HEK293 (cell line): ENCODE results near the gene PRKAR2B.

ENCODE experiments used
- CTCF ChIA-PET: fragments of 350-600 bp; formaldehyde crosslinking; extraction: SDS; loops from one replicate; lab custom pipeline; 2021; ENCODE audit warnings: antibody characterized with exemption; lab: Yijun Ruan, JAX
- POLR2A ChIA-PET: fragments of 300-600 bp; formaldehyde crosslinking; extraction: SDS; loops from one replicate; lab custom pipeline; 2020; ENCODE audit warnings: antibody characterized with exemption, inconsistent platforms; lab: Yijun Ruan, JAX
- H3K27ac ChIP-seq: fragments of 200-500 bp; sonication (Bioruptor generic); 2 replicates; pipeline ENCODE4 v1.5.1; 2014; ENCODE audit warnings: low read depth, low read length, control low read depth, inconsistent platforms; ENCODE audit errors: extremely low read depth
- H3K36me3 ChIP-seq, 2 experiments: fragments of 200-500 bp in 1 of 2; sonication (Bioruptor generic) in 1 of 2; 1 replicate in 1 of 2; 2 replicates in 1 of 2; pipeline ENCODE4 v1.5.1; 2014 to 2017; ENCODE audit warnings: inconsistent platforms in 2 of 2, low read length in 2 of 2; ENCODE audit not compliant: control insufficient read depth in 2 of 2, insufficient read depth in 1 of 2
- H3K4me1 ChIP-seq: fragments of 200-500 bp; sonication (Bioruptor generic); 2 replicates; pipeline ENCODE4 v1.5.1; 2014; ENCODE audit warnings: mild to moderate bottlenecking, low read length, inconsistent platforms; ENCODE audit not compliant: control insufficient read depth, insufficient read depth
- H3K4me3 ChIP-seq: 2 replicates; pipeline ENCODE4 v1.5.1; 2011; ENCODE audit warnings: low read depth, mild to moderate bottlenecking, control low read depth, low read length, moderate library complexity
- H3K9me3 ChIP-seq: fragments of 200-500 bp; sonication (Bioruptor generic); 2 replicates; pipeline ENCODE4 v1.5.1; 2014; ENCODE audit warnings: low read depth, low read length, inconsistent platforms; ENCODE audit not compliant: control insufficient read depth, insufficient read depth
- FEZF1 ChIP-seq: fragments of 450-650 bp; formaldehyde crosslinking; IDR thresholded peaks from 2 replicates; pipeline ENCODE4 v1.5.1; 2016; ENCODE audit warnings: missing biosample characterization, missing genetic modification characterization
- GLIS2 ChIP-seq: fragments of 450-650 bp; formaldehyde crosslinking; IDR thresholded peaks from 2 replicates; pipeline ENCODE4 v1.5.1; 2016; ENCODE audit warnings: missing biosample characterization, missing genetic modification characterization
- MEIS1 ChIP-seq: sonication (generic); formaldehyde crosslinking; IDR thresholded peaks from 2 replicates; pipeline ENCODE4 v1.8.1; 2022; ENCODE audit warnings: missing genetic modification reagents, mild to moderate bottlenecking, borderline replicate concordance
- PRDM1 ChIP-seq: fragments of 450-650 bp; formaldehyde crosslinking; IDR thresholded peaks from 2 replicates; pipeline ENCODE4; 2016; ENCODE audit warnings: missing biosample characterization, missing genetic modification characterization
- ZBTB17 ChIP-seq: fragments of 450-650 bp; formaldehyde crosslinking; IDR thresholded peaks from 2 replicates; pipeline ENCODE4 v1.5.1; 2016; ENCODE audit warnings: missing biosample characterization, missing genetic modification characterization
- ZBTB21 ChIP-seq: fragments of 450-650 bp; formaldehyde crosslinking; IDR thresholded peaks from 2 replicates; pipeline ENCODE4 v1.5.1; 2017; ENCODE audit warnings: missing biosample characterization, missing genetic modification characterization
- ZNF10 ChIP-seq: fragments of 450-650 bp; formaldehyde crosslinking; IDR thresholded peaks from 2 replicates; pipeline ENCODE4 v1.5.1; 2017; ENCODE audit warnings: missing biosample characterization, missing genetic modification characterization
- ZNF112 ChIP-seq: fragments of 450-650 bp; formaldehyde crosslinking; IDR thresholded peaks from 2 replicates; pipeline ENCODE4 v1.5.0; 2017; ENCODE audit warnings: missing biosample characterization, missing genetic modification characterization
- ZNF184 ChIP-seq: fragments of 450-650 bp; IDR thresholded peaks from 2 replicates; pipeline ENCODE4 v1.5.1; 2018; ENCODE audit warnings: missing biosample characterization, mild to moderate bottlenecking, missing genetic modification characterization
- ZNF416 ChIP-seq: fragments of 450-650 bp; formaldehyde crosslinking; IDR thresholded peaks from 2 replicates; pipeline ENCODE4 v1.5.1; 2016; ENCODE audit warnings: missing biosample characterization, missing genetic modification characterization
- ZNF660 ChIP-seq: fragments of 450-650 bp; IDR thresholded peaks from 2 replicates; pipeline ENCODE4 v1.5.1; 2018; ENCODE audit warnings: missing biosample characterization, mild to moderate bottlenecking, missing genetic modification characterization
- ZNF701 ChIP-seq: fragments of 450-650 bp; formaldehyde crosslinking; IDR thresholded peaks from 2 replicates; pipeline ENCODE4 v1.5.1; 2016; ENCODE audit warnings: missing biosample characterization, missing genetic modification characterization
- TF ChIP-seq, protein P1 (sequence below): fragments of 450-650 bp; formaldehyde crosslinking; IDR thresholded peaks from 2 replicates; pipeline ENCODE4 v1.5.1; 2016; ENCODE audit warnings: missing biosample characterization, missing genetic modification characterization
- TF ChIP-seq, protein P2 (sequence below): fragments of 450-650 bp; formaldehyde crosslinking; IDR thresholded peaks from 2 replicates; pipeline ENCODE4 v1.5.1; 2016; ENCODE audit warnings: missing biosample characterization, missing genetic modification characterization
- TF ChIP-seq, protein P3 (sequence below): fragments of 450-650 bp; formaldehyde crosslinking; IDR thresholded peaks from 2 replicates; pipeline ENCODE4 v1.5.1; 2017; ENCODE audit warnings: missing biosample characterization, missing genetic modification characterization
- TF ChIP-seq, protein P4 (sequence below): fragments of 450-650 bp; formaldehyde crosslinking; IDR thresholded peaks from 2 replicates; pipeline ENCODE4 v1.5.1; 2016; ENCODE audit warnings: missing biosample characterization, missing genetic modification characterization, borderline replicate concordance
- TF ChIP-seq, protein P5 (sequence below): fragments of 450-650 bp; formaldehyde crosslinking; IDR thresholded peaks from 2 replicates; pipeline ENCODE4 v1.5.1; 2017; ENCODE audit warnings: missing biosample characterization, missing genetic modification characterization
- TF ChIP-seq, protein P6 (sequence below): fragments of 450-650 bp; formaldehyde crosslinking; IDR thresholded peaks from 2 replicates; pipeline ENCODE4 v1.5.1; 2016; ENCODE audit warnings: missing biosample characterization, missing genetic modification characterization

Gene PRKAR2B

DNA sequence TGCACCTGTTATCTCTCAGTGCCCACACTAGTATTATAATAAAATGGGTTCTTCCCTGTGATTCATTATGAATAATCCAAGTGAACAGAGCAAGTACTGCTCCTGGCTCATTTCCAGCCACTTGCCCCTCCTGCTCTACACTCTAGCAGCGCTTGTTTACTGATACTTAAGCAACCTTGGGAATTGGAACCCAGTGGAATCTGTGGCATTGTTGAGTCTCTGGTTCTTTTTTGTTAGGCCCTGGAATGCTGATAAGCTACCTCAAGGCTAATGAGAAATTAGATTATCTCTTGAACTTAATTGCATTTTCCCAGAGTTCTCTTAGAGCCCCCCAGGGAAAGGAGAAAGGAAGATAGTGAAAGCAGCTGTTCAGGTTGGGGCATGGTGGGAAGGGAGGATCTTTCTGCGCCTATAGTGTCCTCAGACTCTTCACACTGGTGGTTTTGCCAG lies 34.0 kb downstream of the PRKAR2B start (continued):
- TF ChIP-seq, protein P1, sequence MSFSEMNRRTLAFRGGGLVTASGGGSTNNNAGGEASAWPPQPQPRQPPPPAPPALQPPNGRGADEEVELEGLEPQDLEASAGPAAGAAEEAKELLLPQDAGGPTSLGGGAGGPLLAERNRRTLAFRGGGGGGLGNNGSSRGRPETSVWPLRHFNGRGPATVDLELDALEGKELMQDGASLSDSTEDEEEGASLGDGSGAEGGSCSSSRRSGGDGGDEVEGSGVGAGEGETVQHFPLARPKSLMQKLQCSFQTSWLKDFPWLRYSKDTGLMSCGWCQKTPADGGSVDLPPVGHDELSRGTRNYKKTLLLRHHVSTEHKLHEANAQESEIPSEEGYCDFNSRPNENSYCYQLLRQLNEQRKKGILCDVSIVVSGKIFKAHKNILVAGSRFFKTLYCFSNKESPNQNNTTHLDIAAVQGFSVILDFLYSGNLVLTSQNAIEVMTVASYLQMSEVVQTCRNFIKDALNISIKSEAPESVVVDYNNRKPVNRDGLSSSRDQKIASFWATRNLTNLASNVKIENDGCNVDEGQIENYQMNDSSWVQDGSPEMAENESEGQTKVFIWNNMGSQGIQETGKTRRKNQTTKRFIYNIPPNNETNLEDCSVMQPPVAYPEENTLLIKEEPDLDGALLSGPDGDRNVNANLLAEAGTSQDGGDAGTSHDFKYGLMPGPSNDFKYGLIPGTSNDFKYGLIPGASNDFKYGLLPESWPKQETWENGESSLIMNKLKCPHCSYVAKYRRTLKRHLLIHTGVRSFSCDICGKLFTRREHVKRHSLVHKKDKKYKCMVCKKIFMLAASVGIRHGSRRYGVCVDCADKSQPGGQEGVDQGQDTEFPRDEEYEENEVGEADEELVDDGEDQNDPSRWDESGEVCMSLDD = no peak
- TF ChIP-seq ZNF416 (tag by site-specific recombination) (no peak), FEZF1 (tag by site-specific recombination) (0 out of 2 replicates have a peak, but pooled peaks have one; percentile 12), PRDM1 (tag by site-specific recombination) (0 out of 2 replicates have a peak, but pooled peaks have one; percentile 5), ZNF660 (tag by site-specific recombination) (0 out of 2 replicates have a peak, but pooled peaks have one; percentile 52)
- TF ChIP-seq, protein P2, sequence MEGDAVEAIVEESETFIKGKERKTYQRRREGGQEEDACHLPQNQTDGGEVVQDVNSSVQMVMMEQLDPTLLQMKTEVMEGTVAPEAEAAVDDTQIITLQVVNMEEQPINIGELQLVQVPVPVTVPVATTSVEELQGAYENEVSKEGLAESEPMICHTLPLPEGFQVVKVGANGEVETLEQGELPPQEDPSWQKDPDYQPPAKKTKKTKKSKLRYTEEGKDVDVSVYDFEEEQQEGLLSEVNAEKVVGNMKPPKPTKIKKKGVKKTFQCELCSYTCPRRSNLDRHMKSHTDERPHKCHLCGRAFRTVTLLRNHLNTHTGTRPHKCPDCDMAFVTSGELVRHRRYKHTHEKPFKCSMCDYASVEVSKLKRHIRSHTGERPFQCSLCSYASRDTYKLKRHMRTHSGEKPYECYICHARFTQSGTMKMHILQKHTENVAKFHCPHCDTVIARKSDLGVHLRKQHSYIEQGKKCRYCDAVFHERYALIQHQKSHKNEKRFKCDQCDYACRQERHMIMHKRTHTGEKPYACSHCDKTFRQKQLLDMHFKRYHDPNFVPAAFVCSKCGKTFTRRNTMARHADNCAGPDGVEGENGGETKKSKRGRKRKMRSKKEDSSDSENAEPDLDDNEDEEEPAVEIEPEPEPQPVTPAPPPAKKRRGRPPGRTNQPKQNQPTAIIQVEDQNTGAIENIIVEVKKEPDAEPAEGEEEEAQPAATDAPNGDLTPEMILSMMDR (tag by site-specific recombination) = no peak
- TF ChIP-seq, protein P3, sequence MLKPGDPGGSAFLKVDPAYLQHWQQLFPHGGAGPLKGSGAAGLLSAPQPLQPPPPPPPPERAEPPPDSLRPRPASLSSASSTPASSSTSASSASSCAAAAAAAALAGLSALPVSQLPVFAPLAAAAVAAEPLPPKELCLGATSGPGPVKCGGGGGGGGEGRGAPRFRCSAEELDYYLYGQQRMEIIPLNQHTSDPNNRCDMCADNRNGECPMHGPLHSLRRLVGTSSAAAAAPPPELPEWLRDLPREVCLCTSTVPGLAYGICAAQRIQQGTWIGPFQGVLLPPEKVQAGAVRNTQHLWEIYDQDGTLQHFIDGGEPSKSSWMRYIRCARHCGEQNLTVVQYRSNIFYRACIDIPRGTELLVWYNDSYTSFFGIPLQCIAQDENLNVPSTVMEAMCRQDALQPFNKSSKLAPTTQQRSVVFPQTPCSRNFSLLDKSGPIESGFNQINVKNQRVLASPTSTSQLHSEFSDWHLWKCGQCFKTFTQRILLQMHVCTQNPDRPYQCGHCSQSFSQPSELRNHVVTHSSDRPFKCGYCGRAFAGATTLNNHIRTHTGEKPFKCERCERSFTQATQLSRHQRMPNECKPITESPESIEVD (tag by site-specific recombination) = 0 out of 2 replicates have a peak, but pooled peaks have one; percentile 41
- TF ChIP-seq, all 188 proteins: peak for 8

DNA sequence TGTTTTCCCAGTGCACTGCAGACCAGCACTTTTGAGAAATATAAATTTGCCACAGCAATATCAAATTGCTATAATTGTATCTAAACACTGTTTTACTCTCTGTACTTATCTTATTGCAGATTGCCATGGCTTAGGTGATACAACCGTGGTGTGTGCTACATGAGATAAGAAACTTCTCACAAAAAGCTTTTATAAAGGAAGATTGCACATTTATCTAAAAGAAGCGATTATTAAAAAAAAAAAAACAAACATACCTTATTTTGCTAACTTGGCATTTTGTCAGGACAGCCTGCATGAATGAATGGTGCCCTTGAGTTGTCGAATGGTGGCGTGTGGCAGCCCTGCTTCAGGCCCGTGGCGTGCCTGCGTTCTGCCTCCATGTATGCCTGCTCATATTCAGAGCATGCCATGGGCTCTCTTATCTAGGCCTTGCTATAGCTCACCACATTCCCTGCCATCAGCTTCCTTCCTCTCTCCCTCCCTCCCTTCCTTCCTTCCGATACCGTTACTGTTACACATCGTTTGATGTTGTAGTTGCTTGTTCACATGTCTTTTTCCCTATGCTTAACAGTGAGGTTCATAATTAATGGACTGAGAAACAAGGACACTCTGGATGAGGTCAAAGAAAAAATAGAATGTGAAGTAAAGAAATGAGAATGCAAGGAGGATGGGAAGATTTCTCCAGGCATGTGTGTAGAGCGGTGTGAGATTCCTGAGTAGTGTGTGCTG lies 34.9 kb downstream of the PRKAR2B start:
- no peaks in the 10 kb centered on the region for H3K36me3 ChIP-seq
- no peak overlapping the region for H3K4me3 ChIP-seq
- POLR2A ChIA-PET = no interaction called here
- no peak overlapping the region for H3K27ac ChIP-seq
- peaks cover 6% of the 10 kb centered on the region; the same call in 1 of the 2 replicates for H3K4me1 ChIP-seq
- CTCF ChIA-PET = interaction anchor here (1.0 kb wide), 1 partner anchor 69 kb away, joined by 3 read pairs; no protein-coding TSS in a partner anchor
- no peaks in the 10 kb centered on the region for H3K9me3 ChIP-seq
- no peak for TF ChIP-seq ZNF184
- no peak for TF ChIP-seq ZNF112
- TF ChIP-seq, protein P4, sequence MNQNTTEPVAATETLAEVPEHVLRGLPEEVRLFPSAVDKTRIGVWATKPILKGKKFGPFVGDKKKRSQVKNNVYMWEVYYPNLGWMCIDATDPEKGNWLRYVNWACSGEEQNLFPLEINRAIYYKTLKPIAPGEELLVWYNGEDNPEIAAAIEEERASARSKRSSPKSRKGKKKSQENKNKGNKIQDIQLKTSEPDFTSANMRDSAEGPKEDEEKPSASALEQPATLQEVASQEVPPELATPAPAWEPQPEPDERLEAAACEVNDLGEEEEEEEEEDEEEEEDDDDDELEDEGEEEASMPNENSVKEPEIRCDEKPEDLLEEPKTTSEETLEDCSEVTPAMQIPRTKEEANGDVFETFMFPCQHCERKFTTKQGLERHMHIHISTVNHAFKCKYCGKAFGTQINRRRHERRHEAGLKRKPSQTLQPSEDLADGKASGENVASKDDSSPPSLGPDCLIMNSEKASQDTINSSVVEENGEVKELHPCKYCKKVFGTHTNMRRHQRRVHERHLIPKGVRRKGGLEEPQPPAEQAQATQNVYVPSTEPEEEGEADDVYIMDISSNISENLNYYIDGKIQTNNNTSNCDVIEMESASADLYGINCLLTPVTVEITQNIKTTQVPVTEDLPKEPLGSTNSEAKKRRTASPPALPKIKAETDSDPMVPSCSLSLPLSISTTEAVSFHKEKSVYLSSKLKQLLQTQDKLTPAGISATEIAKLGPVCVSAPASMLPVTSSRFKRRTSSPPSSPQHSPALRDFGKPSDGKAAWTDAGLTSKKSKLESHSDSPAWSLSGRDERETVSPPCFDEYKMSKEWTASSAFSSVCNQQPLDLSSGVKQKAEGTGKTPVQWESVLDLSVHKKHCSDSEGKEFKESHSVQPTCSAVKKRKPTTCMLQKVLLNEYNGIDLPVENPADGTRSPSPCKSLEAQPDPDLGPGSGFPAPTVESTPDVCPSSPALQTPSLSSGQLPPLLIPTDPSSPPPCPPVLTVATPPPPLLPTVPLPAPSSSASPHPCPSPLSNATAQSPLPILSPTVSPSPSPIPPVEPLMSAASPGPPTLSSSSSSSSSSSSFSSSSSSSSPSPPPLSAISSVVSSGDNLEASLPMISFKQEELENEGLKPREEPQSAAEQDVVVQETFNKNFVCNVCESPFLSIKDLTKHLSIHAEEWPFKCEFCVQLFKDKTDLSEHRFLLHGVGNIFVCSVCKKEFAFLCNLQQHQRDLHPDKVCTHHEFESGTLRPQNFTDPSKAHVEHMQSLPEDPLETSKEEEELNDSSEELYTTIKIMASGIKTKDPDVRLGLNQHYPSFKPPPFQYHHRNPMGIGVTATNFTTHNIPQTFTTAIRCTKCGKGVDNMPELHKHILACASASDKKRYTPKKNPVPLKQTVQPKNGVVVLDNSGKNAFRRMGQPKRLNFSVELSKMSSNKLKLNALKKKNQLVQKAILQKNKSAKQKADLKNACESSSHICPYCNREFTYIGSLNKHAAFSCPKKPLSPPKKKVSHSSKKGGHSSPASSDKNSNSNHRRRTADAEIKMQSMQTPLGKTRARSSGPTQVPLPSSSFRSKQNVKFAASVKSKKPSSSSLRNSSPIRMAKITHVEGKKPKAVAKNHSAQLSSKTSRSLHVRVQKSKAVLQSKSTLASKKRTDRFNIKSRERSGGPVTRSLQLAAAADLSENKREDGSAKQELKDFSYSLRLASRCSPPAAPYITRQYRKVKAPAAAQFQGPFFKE (tag by site-specific recombination) = no peak
- no peak for TF ChIP-seq ZNF701
- TF ChIP-seq ZBTB21 (tag by site-specific recombination) = no peak
- TF ChIP-seq MEIS1 (CRISPR knock-in tag) = no peak
- TF ChIP-seq, protein P5, sequence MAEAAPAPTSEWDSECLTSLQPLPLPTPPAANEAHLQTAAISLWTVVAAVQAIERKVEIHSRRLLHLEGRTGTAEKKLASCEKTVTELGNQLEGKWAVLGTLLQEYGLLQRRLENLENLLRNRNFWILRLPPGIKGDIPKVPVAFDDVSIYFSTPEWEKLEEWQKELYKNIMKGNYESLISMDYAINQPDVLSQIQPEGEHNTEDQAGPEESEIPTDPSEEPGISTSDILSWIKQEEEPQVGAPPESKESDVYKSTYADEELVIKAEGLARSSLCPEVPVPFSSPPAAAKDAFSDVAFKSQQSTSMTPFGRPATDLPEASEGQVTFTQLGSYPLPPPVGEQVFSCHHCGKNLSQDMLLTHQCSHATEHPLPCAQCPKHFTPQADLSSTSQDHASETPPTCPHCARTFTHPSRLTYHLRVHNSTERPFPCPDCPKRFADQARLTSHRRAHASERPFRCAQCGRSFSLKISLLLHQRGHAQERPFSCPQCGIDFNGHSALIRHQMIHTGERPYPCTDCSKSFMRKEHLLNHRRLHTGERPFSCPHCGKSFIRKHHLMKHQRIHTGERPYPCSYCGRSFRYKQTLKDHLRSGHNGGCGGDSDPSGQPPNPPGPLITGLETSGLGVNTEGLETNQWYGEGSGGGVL (tag by site-specific recombination) = no peak
- TF ChIP-seq GLIS2 (tag by site-specific recombination) = no peak
- TF ChIP-seq ZBTB17 (tag by site-specific recombination) = no peak
- TF ChIP-seq, protein P6, sequence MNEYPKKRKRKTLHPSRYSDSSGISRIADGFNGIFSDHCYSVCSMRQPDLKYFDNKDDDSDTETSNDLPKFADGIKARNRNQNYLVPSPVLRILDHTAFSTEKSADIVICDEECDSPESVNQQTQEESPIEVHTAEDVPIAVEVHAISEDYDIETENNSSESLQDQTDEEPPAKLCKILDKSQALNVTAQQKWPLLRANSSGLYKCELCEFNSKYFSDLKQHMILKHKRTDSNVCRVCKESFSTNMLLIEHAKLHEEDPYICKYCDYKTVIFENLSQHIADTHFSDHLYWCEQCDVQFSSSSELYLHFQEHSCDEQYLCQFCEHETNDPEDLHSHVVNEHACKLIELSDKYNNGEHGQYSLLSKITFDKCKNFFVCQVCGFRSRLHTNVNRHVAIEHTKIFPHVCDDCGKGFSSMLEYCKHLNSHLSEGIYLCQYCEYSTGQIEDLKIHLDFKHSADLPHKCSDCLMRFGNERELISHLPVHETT (tag by site-specific recombination) = no peak
- no peak for TF ChIP-seq ZNF10 (tag by site-specific recombination)
